Adrenal gland (tissue), 12 donors: ENCODE results near the gene GRID1. TPM values are rescaled to one million over a fixed set of nuclear protein-coding genes. Genes with fewer than 3 reads are reported as not detected.
A peak's percentile ranks its signal among the peaks of the same experiment; 100 is the strongest.

Experiments
- DNase-seq, 7 donors: peaks; one replicate each; pipeline ENCODE4 v3.0.0-alpha.2; 2019 to 2020
- H3K27ac ChIP-seq, 5 donors: fragments of 200-600 bp; sonication (generic) in 4 of 5; 1 replicate in 3 of 5; 2 replicates in 2 of 5; pipeline versions ENCODE4 v1.5.1 to v1.8.0; 2016 to 2020; ENCODE audit warnings: mild to moderate bottlenecking in 1 of 5
- H3K27me3 ChIP-seq: fragments of 200-600 bp; 2 replicates; pipeline ENCODE4 v1.8.0; 2021
- H3K36me3 ChIP-seq, 2 donors: fragments of 200-600 bp; replicated peaks in 1 of 2; 1 replicate in 1 of 2; 2 replicates in 1 of 2; pipeline versions ENCODE4 v1.5.1 to v1.8.0; 2018 to 2022
- H3K4me1 ChIP-seq, 2 donors: fragments of 200-600 bp; replicated peaks in 1 of 2; 1 replicate in 1 of 2; 2 replicates in 1 of 2; pipeline versions ENCODE4 v1.5.1 to v1.8.0; 2018 to 2021
- H3K4me3 ChIP-seq, 4 donors: fragments of 200-600 bp; sonication (generic) in 3 of 4; one replicate each; pipeline ENCODE4 v1.5.1; 2016 to 2018
- H3K9me3 ChIP-seq, 3 donors: fragments of 200-600 bp; sonication (generic) in 1 of 3; replicated peaks in 1 of 3; 1 replicate in 2 of 3; 2 replicates in 1 of 3; pipeline versions ENCODE4 v1.5.1 to v1.8.0; 2016 to 2021
- POLR2A ChIP-seq, 2 donors: fragments of 450-650 bp; IDR thresholded peaks; one replicate each; pipeline ENCODE4 v1.6.1; 2017; ENCODE audit warnings: antibody characterized with exemption in 2 of 2, mild to moderate bottlenecking in 2 of 2, moderate library complexity in 1 of 2
- WGBS, 4 donors: extraction: QIAGEN DNeasy Blood & Tissue Kit in 2 of 4; methylation state at CpG; one replicate each; pipeline versions ENCODE4 v1.1.5 to v1.1.7; 2013 to 2017; 5-methylcytosine and 5-hydroxymethylcytosine counted together
- intact Hi-C, 2 donors: fragments of 100-400 bp; cut with DNase I; formaldehyde crosslinking; loops; one replicate each; pipeline versions ENCODE4 v1.14.1 to v1.15.0; 2022 to 2023
- polyA plus RNA-seq, 3 donors: library from polyadenylated mRNA; stranded (reverse); fragments of 200-250 nt in 2 of 3; fragments of 350-450 nt in 1 of 3; fragmentation: Illumina TruSeq in 1 of 3; extraction: RNeasy Lipid Tissue Mini Kit (QIAGEN cat#74804) in 1 of 3; gene quantifications; one replicate each; pipeline ENCODE4 v1.2.3, GENCODE V29; 2013 to 2014
- total RNA-seq, 9 donors: library from RNA; depleted of rRNA in 4 of 9; stranded (reverse); fragments of >200 nt in 4 of 9; fragments of 120-200 nt in 1 of 9; fragmentation: NEBNext Ultra II Directional in 1 of 9; extraction: Animal tissue kit (Norgen Biotek cat#: 25700) in 1 of 9; gene quantifications; one replicate each; pipeline versions ENCODE4 v1.1.0 to v1.2.4, GENCODE V29; 2013 to 2023
- TF ChIP-seq, protein P1 (sequence below), 6 experiments: fragments of 450-650 bp in 4 of 6; fragments of 200-600 bp in 2 of 6; sonication (generic) in 1 of 6; IDR thresholded peaks; 1 replicate in 5 of 6; 2 replicates in 1 of 6; pipeline versions ENCODE4 v1.5.1 to v1.8.0; 2016 to 2021; ENCODE audit warnings: antibody characterized with exemption in 6 of 6, mild to moderate bottlenecking in 2 of 6, moderate library complexity in 1 of 6
- donor health status: healthy with polysubstance abuse.
- donor health status: Bipolar disorder and iron deficiency.
- donor health status: DM: yes; HTN: yes; CAD: no.
- donor health status: DM: no; HTN: no; CAD: no.
- donor health status: DM: no; HTN: no; CAD: no.
- donor health status: DM: yes; HTN: yes; CAD: no.

The GRID1 gene
- total and polyA plus RNA-seq, 12 donors, result 2.2 to 8.0 (median 4.1) TPM

GRCh38 chr10:86286236-86287109 is 80.1 kb downstream of the GRID1 start:
- intact Hi-C loops, result no loop called here
- no peaks in the 10 kb centered on the region for H3K9me3 ChIP-seq
- TF ChIP-seq, protein P1, sequence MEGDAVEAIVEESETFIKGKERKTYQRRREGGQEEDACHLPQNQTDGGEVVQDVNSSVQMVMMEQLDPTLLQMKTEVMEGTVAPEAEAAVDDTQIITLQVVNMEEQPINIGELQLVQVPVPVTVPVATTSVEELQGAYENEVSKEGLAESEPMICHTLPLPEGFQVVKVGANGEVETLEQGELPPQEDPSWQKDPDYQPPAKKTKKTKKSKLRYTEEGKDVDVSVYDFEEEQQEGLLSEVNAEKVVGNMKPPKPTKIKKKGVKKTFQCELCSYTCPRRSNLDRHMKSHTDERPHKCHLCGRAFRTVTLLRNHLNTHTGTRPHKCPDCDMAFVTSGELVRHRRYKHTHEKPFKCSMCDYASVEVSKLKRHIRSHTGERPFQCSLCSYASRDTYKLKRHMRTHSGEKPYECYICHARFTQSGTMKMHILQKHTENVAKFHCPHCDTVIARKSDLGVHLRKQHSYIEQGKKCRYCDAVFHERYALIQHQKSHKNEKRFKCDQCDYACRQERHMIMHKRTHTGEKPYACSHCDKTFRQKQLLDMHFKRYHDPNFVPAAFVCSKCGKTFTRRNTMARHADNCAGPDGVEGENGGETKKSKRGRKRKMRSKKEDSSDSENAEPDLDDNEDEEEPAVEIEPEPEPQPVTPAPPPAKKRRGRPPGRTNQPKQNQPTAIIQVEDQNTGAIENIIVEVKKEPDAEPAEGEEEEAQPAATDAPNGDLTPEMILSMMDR (IDR thresholded peaks at IDR 0.05), result no peak
- no peak for TF ChIP-seq POLR2A (IDR thresholded peaks at IDR 0.05)
- H3K36me3 ChIP-seq, result no peaks in the 10 kb centered on the region
- 86 to 91% (median 88%) methylated on average over 16 to 18 of the region's 18 CpGs for WGBS, 4 donors
- H3K27ac ChIP-seq, result no peak overlapping the region
- peak in 2 of 7 donors; percentile 6 to 35 for DNase-seq
- H3K4me1 ChIP-seq, result no peaks in the 10 kb centered on the region
- H3K27me3 ChIP-seq, result no peaks in the 10 kb centered on the region
- H3K4me3 ChIP-seq, result no peak overlapping the region

DNA sequence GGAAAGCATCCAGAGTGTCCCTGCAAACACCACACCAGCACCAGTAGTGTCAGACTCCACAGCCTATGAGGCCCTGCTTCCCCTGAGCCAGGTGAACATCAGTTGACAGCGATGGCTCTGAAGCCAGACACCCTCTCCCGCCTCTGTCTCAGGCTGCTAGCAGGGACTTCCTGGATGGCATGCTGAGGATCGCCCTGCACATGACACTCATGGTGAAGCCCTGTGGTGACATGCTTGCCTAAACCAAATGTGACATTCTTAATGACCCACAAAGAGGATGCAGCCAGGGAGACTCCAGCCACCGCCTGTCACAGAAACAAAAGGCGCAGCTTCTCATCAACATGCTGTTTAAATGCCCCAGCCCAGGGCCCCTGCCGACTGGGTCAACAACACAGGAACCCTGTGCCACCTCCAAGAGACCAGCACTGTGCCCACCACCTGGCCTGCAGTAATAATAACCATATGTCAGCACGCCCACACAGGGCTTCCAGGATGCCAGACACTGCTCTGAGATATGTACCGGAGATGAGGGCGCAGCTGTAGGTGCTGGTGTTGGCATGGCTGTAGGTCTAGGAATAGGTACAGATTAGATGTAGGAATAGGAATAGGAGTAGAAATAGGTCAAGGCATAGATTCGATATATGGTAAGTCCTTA is 81.3 kb downstream of the GRID1 start:
- Histone ChIP-seq H3K27me3 (no peaks in the 10 kb centered on the region), H3K36me3 (no peaks in the 10 kb centered on the region), H3K4me3 (no peak overlapping the region), H3K4me1 (no peaks in the 10 kb centered on the region), H3K9me3 (no peaks in the 10 kb centered on the region), H3K27ac (no peak overlapping the region)
- peak in 2 of 7 donors; percentile 13 to 54 for DNase-seq
- TF ChIP-seq, protein P1 (IDR thresholded peaks at IDR 0.05), result no peak
- TF ChIP-seq POLR2A (IDR thresholded peaks at IDR 0.05), result no peak
- 74 to 92% (median 85%) methylated on average over 6 to 10 of the region's 10 CpGs for WGBS, 4 donors
- intact Hi-C loops, result no loop called here

GRCh38 chr10:86284355-86285105 is 82.1 kb downstream of the GRID1 start:
- no peak for TF ChIP-seq POLR2A (IDR thresholded peaks at IDR 0.05)
- TF ChIP-seq, protein P1 (IDR thresholded peaks at IDR 0.05), result no peak
- intact Hi-C loops, result no loop called here
- Histone ChIP-seq H3K27me3 (no peaks in the 10 kb centered on the region), H3K4me1 (no peaks in the 10 kb centered on the region), H3K4me3 (no peak overlapping the region), H3K27ac (no peak overlapping the region), H3K36me3 (no peaks in the 10 kb centered on the region), H3K9me3 (no peaks in the 10 kb centered on the region)
- peak in 2 of 7 donors; percentile 8 to 45 for DNase-seq
- WGBS, 4 donors, result 77 to 82% (median 79%) methylated on average over 8 to 11 of the region's 11 CpGs
